HG02798 (cell line): ENCODE results near the gene AVPR2.

Experiments used
- ATAC-seq: cut with Tn5 transposase; IDR thresholded peaks from one replicate; pipeline ENCODE4 v1.9.1; 2021; ENCODE audit warnings: mild to moderate bottlenecking; ENCODE audit not compliant: unreplicated experiment, poor library complexity

The AVPR2 gene

DNA sequence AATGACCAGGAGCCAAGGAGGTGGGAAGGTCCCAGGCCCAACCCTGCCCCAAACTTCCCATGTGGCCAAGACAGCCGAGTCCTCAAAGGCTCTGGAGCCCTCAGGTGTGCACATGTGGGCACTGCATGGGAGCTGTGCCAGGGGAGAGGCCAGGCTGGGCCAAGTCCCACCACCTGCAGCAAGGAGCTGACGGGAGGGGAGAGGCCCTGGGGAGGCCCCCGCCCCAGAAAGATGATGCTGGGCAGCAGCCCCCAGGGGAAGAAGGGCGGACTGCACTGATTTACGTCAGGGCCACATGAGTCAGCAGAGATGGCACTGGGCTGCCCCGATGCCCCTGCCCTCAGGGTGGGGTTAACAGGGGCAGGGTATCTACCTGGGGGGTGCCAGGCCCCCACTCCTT lies 19.9 kb upstream of the AVPR2 start:
- ATAC-seq = no peak

DNA sequence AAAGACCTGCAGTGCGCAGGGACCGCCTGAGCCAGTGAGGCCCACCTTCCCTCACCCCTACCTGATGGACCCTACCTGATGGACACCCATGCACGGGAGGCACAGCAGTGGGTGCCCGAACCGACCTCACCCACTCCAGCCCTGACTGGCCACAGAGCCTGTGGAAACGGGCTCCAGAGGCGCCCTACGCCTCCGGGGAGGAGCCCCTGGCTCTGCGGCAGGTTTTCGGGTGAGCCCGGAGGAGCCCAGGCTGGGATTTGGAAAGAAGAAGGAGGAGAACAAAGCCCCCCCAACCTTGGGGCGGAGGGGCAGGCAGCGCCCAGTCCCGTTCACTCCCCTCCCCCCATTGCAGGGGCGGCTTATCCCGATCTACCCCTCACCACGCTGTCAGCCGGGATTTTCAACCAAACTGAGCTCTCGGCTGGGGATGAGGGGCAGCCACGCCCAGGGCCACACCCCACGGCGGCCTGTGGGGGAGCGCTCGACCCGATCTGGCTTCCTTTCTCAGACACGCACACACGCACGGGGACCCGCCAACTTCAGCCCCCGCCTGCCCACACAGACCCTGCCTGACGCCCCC lies 19.2 kb upstream of the AVPR2 start:
- ATAC-seq = no peak

DNA sequence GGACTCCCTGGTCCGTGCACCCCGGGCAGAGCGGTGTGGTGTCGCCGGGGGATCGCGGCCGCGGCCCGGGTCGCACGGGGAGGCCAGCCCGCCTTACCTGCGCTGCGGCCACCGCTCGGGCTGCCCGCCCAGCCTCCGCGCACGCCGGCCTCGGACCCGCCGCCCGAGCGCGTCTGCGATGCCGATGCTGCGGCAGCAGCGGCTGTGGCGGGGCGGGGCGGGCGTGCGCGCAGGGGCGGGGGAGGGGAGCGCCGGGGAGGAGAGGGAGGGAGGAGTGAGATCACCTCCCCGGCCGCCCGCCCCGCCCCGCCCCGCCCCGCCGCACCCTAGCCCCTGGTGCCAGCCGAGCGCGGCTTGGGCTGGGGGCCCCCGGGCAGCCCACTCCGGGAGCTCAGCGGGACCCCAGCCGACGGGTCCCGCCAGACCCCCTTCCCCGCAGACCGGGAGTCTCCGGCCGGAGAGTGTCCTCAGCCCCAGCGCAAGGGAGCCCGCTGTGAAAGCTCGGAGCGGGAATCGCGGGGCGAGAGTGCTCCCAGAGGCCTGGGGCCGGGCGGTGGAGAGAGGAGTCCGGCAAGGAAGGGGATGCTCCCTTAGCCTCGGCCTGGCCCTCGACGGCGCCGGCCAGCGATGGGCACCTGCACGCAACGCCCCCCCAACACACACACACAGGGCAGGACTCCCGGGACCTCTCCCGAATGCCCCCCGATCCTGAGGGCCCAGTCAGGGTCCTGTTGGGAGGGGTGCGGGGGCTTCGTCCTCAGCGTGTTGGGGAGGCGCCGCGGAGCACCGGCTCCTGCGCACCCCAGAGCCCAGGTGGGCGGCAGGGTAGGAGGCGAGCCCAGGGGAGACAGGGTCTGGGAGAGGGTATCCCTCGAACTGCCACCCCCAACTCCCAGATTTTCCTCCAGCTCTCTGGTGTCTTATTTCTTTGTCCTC lies 18.2 kb upstream of the AVPR2 start, which contains the start of gene L1CAM:
L1CAM (minus strand) TSS at position 206 of the 936 bp plus-strand sequence. CDS start 10,337 bp downstream, outside the sequence.
- no peak for ATAC-seq

GRCh38 chrX:153886915-153887314 lies 17.6 kb upstream of the AVPR2 start:
- no peak for ATAC-seq

GRCh38 chrX:153887385-153887784 lies 17.1 kb upstream of the AVPR2 start:
- ATAC-seq = no peak

DNA sequence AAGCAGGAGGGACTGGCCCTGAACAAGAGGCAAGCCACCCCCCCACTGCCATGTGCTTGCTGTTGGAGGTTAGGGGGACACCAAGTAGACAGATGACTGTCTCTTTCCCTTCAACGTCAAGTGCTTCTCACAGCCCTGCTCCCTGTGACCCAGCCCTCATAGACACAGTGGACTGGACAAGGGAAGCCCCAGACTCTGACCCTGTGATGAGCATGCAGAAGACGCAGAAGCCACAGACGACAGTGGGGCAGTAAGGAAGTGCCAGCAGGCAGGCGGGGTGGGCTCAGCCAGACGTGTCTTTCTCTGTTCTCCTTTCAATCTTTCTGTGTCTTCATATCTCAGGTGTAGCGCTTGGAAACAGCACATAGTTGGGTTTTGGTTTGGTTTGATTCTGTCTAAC lies 16.1 kb upstream of the AVPR2 start:
- no peak for ATAC-seq

GRCh38 chrX:153889123-153889522 lies 15.3 kb upstream of the AVPR2 start:
- ATAC-seq = no peak

DNA sequence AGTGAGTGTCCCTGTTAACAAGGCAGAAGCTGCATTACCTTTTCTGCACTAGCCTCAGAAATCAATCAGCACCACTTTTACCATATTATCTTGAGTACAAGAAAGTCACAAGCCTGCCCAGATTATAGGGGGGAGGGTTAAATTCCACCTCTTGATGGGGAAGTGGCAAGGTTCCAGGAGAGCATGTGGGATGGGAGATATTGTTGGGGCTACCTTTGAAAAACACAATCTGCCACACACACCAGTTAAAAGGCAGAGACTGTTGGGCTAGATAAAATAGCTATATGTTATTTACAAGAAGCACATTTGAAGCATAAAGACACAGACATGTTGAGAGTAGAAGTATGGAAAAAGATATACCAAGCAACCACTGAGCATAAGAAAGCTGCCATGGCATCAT lies 6.6 kb upstream of the AVPR2 start:
- no peak for ATAC-seq

- peak; percentile 69 for ATAC-seq
Measured at GRCh38 chrX:153900831-153901752, 3.4 kb upstream of the AVPR2 start.

- ATAC-seq = no peak
Measured at GRCh38 chrX:153901753-153902140, 2.7 kb upstream of the AVPR2 start.

- ATAC-seq = no peak
Measured at GRCh38 chrX:153902385-153902784, 2.1 kb upstream of the AVPR2 start.

GRCh38 chrX:153903238-153903980 lies 1.1 kb upstream of the AVPR2 start:
- no peak for ATAC-seq

DNA sequence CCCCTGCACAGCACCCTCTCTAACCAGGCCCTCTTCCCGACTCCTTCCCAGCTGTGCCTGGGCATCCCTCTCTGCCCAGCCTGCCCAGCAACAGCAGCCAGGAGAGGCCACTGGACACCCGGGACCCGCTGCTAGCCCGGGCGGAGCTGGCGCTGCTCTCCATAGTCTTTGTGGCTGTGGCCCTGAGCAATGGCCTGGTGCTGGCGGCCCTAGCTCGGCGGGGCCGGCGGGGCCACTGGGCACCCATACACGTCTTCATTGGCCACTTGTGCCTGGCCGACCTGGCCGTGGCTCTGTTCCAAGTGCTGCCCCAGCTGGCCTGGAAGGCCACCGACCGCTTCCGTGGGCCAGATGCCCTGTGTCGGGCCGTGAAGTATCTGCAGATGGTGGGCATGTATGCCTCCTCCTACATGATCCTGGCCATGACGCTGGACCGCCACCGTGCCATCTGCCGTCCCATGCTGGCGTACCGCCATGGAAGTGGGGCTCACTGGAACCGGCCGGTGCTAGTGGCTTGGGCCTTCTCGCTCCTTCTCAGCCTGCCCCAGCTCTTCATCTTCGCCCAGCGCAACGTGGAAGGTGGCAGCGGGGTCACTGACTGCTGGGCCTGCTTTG lies 1.1 kb downstream of the AVPR2 start:
- ATAC-seq = no peak

DNA sequence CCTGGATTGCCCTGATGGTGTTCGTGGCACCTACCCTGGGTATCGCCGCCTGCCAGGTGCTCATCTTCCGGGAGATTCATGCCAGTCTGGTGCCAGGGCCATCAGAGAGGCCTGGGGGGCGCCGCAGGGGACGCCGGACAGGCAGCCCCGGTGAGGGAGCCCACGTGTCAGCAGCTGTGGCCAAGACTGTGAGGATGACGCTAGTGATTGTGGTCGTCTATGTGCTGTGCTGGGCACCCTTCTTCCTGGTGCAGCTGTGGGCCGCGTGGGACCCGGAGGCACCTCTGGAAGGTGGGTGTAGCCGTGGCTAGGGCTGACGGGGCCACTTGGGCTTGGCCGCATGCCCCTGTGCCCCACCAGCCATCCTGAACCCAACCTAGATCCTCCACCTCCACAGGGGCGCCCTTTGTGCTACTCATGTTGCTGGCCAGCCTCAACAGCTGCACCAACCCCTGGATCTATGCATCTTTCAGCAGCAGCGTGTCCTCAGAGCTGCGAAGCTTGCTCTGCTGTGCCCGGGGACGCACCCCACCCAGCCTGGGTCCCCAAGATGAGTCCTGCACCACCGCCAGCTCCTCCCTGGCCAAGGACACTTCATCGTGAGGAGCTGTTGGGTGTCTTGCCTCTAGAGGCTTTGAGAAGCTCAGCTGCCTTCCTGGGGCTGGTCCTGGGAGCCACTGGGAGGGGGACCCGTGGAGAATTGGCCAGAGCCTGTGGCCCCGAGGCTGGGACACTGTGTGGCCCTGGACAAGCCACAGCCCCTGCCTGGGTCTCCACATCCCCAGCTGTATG lies 1.8 kb downstream of the AVPR2 start:
- ATAC-seq = no peak

- ATAC-seq = no peak
Measured at GRCh38 chrX:153907456-153907855, 3.0 kb downstream of the AVPR2 start.

- ATAC-seq = no peak
Measured at GRCh38 chrX:153908219-153908860, 3.9 kb downstream of the AVPR2 start.

DNA sequence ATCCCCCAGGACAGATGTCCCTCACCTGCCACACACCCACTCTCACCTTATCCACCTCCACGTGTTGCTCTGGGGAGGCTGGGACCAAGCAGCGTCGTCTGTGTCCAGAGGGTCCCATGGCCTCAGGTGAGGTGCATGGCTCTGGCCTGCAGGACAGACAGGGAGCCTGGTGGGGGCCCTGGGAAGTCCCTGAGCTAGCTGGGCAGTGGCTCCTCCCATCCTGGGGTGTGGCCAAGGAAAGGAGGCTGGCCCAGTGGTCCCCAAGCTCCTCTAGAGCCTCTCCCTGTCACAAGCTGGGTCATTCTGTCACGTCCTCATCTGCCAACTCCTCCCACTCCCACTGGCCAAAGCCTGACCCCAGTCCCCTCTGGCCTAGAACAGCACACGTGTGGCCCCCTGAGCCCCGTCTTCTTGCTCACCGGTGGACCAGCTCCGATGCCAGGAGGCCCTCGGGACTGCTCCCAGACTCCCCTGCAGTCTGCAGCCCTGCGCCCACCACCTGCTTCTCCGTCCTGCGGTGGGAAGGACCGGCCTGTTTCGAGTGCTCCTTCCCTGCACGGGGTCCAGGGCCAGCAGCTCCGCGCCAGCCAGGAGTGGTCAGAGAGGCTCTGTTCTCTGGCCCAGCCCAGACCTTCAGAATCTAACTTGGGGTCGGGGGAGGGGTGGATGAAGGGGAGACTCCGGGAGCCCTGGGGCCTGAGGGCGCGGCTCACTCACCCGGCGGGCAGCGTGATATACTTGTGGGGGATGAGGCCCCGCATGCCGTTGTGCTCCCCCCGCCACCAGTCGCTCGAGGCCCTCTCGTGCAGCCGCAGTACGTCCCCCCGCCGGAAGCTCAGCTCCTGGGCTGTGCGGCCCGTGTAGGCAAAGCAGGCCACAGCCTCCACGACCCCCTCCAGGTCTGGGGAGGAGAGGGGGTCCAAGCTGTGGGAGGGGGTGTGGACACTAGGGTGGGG lies 4.8 kb downstream of the AVPR2 start:
- ATAC-seq = peak; percentile 57
